Activated CD4-positive, alpha-beta T cell treated with anti-CD3 and anti-CD28 coated beads for 1 hour (primary cell): ENCODE measurements around the gene FUT2.
A peak's percentile ranks its signal among the peaks of the same experiment; 100 is the strongest.

Experiments
- DNase-seq: peaks from one replicate; pipeline ENCODE4 v3.0.0-alpha.2; 2020

Gene FUT2

GRCh38 chr19:48731452-48731851 lies 35.7 kb downstream of the FUT2 start:
- no peak for DNase-seq

DNA sequence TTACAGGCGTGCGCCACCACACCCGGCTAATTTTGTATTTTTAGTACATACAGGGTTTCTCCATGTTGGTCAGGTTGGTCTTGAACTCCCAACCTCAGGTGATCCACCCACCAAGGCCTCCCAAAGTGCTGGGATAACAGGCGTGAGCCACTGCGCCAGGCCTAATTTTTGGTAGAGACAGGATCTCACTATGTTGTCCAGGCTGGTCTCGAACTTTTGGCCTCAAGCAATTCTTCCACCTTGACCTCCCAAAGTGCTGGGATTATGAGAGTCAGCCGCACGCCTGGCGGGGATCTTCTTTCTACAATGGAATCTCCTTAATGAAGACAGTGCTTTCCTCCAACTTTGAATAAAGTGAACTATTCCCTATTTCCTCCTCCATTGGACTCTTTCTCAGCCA lies 38.9 kb downstream of the FUT2 start:
- no peak for DNase-seq

- no peak for DNase-seq
These were observed 39.4 kb downstream of the FUT2 start for GRCh38 chr19:48735031-48735615.

DNA sequence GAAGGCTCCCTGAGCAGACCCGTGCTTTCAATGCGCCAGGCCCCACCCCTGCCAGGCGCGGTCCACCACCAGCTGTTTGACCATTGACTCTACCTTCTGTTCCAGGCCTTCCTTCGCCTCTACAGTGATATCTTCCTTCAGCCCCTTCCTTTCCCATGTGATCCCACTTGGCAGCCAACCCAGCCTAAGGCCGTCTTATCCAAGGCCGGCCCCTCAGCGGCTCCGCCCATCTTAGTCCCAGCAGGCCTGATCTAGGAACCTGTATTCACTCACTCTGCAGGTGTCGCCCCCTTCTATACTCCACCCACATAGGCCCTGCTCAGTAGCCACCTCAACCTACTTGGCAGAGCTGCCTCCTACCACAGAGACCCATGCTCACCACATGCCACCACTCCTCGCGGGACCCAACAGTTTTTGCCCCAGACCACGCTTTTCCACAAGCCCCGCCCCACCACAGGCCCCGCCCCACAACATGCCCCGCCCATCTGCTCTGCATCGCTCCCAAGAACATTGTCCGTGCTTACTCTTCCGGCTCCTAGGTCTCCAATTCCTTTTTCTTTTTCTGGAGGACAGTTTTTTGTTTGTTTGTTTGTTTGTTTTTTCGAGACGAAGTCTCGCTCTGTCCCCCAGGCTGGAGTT lies 41.7 kb downstream of the FUT2 start:
- DNase-seq, result no peak

DNA sequence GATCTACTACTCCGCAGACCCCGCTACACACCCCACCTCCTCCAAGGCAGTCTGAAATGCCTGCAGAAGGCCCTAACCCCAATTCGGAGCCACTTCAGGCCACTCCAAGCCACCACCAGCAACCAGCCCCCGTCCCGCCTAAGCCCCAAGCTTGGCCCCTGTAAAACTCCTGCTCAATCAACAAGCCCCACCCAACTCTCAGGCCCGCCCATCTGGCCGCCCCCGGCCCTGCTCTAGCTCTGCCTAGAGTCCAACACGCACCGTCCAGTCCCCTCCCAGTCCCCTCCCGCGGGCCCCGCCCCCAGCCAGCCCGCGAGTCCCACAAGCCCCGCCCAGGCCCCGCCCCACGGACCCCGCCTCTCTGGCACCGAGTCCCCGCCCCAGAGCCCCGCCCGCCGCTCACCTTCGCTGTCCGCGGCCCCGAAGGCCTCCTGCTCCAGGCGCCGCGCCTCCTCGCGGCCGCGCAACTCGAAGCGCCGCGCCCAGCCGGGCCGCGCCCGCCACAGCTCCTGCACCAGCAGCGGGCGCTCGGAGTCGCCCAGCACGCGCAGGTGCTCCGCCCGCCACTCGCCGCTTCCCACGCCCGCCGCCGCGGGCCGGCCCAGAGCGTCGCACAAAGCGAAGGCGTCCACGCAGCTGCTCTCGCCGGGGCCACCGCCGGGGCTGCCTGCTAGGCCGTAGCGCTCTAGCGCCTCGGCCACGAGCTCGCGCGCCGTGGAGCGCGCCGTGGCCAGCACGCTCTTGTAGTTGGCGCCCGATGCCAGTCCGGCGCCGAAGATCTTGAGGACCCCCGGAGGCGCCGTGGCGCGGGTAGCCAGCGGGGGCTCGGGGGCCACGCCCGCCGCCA lies 43.0 kb downstream of the FUT2 start:
- peak; percentile 86 for DNase-seq

DNA sequence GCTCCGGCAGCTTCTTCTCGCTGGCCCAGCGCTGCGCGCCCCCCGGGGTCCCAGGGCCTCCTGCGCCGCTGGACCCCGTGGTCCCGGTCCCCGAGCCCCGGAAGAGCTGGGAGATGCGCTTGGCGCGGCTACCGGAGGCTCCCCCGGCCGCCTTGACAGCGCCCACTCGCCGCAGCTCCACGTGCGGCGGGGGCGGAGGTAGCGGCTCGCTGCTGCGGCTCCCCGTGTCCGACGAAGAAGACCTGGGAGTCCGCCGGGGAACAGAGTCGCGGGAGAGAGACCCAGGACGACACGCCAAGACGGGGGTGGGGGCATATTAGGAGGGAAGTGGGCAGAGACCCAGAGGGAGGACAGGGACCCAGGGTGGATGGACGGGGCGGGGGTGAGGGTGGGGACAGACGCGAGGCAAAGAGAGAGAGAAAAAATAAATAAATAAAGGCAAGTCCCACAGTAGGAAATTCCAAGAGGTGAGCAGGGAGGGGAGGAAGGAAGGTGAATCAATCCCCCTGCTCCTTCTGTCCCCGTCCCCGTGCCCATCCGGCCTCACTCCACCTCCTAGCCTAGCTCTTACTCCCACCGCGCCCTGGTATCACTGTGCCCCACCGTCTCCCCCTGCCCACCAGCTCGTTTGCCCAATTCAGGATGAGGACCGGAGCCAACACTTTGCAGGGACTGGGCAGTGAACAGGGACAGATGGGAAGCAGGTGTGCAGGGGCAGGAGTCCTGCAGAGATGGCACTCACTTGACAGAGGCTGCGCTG lies 43.8 kb downstream of the FUT2 start:
- no peak for DNase-seq

- no peak for DNase-seq
These were observed 44.6 kb downstream of the FUT2 start, which contains the start of gene RASIP1 for GRCh38 chr19:48740164-48740972. Gene RASIP1, minus strand, starts transcription at chr19:48740610. Its CDS starts 328 bp downstream, at chr19:48740282.

DNA sequence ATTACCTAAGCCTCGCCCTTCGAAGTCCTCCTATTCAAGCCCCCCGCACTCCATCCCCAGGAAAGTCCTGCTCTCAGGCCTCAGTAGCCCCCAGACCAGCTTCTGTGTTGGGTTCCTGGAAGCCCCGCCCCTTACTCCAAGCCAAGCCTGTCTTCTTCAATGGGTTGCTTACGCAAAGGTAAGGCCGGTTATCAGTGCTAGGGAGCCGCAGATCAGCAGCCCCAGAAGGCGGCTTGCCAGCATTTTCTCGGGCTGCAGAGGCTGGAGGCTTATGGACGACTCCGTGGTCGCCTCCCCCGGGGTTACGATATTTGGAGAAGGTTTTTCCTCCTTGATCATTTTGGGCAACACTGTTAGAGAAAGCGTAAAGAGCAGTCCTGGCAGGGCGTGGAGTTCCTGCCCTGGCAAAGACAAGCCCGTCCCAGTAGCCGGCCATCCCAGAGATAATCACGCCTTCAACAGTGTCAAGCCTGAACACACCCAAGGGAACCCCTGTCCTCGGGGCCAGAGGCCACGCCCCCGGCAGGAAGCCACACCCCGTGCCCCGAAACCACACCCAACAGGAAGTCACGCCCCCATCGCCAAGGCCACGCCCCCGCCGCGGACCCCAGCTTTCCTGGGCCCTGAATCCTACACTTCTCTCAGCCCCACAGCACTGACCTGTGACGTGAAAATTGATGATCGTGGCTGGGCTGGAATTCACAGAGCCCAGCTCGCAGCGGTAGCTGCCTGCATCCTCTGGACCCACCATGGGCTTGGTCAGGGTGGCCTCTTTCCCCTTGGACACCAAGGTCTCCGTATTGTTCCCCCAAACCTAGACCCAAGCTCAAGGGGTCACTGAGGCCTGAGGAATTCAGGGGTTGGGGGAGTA lies 45.6 kb downstream of the FUT2 start:
- DNase-seq, result no peak

DNA sequence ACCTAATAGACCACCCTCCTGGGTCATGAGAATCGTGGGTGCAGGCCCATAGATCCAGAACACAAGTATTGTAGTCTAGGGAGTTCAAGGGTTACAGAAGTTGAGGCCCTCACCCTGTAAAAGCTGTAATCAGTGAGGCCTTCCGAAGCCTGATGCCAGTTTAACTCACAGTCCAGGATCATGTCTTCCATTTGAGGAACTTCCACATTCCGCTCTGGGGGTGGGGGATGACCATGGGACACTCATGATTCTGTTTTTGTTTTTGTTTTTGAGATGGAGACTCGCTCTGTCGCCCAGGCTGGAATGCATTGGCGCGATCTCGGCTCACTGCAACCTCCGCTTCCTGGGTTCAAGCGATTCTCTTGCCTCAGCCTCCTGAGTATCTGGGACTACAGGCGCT lies 46.3 kb downstream of the FUT2 start:
- no peak for DNase-seq

DNA sequence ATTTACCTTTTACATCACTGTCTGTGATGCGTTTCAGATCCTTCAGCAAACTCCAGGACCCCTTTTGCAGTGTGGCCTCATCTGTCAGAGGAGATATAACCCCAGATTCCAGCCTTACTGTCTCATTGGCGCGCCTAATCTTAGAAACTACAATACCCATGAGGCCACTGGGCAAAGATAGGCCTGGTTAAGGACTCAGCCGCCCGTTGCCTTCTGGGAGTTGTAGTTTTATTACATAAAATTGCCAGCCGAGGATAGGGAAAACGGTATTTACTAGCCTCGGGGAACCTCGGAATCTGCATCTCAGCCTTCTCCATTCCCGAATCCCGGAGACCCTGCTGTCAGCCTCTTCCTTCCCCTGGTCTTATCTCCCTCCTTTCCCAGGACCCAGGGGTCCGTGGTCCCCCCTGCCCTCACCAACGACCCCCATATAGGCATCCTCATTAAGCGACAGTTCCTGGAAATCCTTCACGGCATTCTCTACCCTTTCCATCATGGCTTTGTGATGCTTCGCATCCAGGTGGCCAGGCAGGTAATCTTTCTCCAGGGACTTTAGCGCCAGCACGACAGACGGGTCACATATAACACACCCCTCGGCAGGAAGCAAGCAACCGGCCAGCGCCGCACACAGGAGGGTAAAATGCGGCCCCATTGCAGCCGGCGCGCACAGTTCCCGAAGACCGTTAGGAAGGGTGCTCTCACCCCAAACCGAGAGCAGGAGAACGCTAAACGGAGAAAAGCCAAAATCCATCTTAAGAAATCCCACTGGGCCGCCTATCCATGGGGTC lies 49.6 kb downstream of the FUT2 start:
- DNase-seq, result no peak

GRCh38 chr19:48746110-48746509 lies 50.3 kb downstream of the FUT2 start:
- no peak for DNase-seq

DNA sequence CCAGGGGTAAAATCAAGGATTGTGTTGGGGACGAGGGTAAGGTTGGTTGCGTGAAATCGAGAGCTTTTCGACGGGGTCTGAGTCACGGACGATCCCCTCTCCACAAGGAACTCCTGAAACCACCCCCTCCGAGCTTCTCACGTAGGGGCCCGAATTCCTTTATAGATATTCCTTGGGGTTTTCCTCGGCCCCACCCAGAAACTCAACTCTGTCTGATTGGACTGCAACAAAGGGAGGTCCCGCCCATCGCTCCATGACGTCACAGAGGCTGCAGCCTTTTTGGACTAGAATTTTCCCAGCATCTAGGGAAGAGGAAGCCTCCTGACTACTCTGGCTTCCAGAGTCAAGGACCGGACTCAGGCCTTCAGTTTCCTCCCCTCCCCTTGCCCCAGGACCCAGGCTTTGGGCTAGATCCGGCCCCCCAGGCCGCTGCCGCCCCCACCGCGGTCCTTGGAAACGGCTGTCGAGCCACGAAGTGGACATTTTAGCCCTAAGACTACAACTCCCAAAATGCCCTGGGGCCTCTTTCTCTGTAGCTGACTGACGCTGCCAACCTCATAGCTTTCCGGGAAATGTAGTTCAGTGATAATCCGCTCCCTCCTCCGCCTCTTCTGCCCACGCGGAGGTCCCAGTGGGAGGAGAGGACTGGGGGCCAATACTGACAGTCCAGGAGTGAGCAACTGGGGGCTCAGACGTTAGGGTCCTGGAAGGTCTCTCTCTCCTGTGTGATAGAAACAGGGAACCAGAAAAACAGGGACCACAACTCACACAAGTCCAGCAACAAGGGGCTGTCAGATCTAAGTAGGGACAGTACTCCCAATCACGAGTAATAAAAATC lies 51.2 kb downstream of the FUT2 start, which contains the start of gene IZUMO1:
IZUMO1 (minus strand) TSS at position 172 of the 838 bp plus-strand sequence. CDS start 1,050 bp downstream, outside the sequence.
- DNase-seq, result no peak

DNA sequence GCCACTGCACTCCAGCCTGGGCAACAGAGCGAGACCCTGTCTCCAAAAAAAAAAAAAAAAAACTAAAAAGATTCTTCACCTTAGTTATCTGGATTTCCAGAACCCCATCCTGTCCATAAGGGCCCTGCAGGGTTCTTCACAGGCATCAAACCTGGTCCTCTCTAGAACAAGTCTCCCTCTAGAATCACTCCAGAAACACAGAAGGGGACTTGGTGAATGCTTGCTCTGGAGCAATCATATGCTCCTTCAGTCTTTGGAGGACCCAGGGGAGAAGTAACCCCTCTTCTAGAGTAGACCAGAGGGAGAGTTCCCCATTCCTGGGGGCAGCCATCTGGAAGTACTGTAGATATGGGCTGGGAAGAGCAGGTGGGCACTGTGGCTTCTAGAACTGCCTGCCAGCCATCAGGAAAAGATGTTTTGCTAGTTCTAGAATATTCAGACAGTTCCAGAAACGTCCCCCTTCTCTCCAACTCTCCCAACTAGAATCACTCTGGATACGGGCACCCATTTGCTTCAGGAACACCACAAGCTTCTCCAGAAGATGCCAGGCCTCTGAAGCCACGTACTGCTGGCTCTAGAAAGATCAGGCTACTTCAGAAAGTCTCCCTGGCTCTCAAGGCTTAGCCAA lies 53.9 kb downstream of the FUT2 start:
- no peak for DNase-seq

- no peak for DNase-seq
These were observed 54.6 kb downstream of the FUT2 start for GRCh38 chr19:48750351-48750750.

DNA sequence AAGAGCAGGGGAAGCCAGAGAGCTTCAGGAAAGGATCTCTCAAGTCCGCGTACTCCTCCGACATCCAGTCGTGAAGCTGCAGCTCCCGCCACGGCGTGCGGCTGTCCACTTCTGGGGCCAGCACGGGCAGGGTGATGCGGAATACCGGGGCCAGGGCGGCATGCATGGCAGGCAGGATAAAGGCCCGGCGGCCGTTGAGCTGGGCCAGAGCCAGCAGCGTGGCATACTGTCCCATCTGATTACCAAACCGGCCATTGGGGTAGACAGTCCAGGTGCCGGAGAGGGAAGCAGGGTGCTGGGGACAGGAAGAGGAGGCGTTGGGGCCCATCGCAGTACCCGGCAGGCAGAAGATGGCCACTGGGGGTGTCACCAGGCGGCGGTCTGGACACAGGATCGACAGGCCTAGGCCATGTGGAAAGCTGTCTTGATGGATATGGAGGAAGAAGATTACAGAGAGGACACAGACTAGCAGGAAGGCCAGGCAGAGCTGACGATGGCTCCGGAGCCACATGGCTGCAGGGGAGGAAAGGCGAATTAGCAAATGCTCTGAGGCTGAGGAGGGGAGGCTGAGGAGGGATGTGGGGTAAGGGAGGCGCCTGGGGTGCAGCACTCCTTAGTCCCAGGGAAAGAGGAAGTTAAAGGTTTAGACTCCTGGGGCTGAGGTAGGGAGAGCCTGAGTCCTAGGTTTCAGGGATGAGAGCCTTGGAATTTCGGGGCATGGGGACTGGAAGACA lies 55.2 kb downstream of the FUT2 start:
- DNase-seq, result no peak

- no peak for DNase-seq
These were observed 56.2 kb downstream of the FUT2 start for GRCh38 chr19:48751845-48752495.
